Testis (tissue), 2 donors: ENCODE results near the gene GSX2.
"Not testable (repeated sequence)": the region's sequence is repeated elsewhere in the genome, so short reads cannot be mapped to it uniquely, and the experiment has no call there.

Experiments
- POLR2A ChIP-seq: fragments of 450-650 bp; IDR thresholded peaks from one replicate; pipeline ENCODE4 v1.6.1; 2017; ENCODE audit warnings: antibody characterized with exemption, mild to moderate bottlenecking, moderate library complexity
- TF ChIP-seq, protein P1 (sequence below), 3 experiments: fragments of 450-650 bp in 2 of 3; fragments of 200-600 bp in 1 of 3; sonication (generic) in 1 of 3; IDR thresholded peaks; one replicate each; pipeline ENCODE4 v1.5.1; 2016 to 2019; ENCODE audit warnings: antibody characterized with exemption in 3 of 3, mild to moderate bottlenecking in 2 of 3, moderate library complexity in 1 of 3

DNA sequence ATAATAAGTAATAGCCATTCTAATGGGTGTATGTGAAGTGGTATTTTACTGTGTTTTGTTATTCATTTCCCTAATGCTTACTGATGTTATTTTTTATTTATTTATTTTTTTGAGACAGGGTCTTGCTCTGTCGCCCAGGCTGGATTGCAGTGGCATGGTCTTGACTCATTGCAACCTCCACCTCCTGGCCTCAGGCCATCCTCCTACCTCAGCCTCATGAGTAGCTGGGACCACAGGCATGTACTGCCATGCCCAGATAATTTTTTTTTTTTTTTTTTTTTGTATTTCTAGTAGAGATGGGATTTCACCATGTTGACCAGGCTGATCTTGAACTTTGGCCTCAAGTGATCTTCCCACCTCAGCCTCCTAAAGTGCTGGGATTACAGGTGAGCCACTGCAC lies 13.2 kb downstream of the GSX2 start:
- TF ChIP-seq, protein P1, sequence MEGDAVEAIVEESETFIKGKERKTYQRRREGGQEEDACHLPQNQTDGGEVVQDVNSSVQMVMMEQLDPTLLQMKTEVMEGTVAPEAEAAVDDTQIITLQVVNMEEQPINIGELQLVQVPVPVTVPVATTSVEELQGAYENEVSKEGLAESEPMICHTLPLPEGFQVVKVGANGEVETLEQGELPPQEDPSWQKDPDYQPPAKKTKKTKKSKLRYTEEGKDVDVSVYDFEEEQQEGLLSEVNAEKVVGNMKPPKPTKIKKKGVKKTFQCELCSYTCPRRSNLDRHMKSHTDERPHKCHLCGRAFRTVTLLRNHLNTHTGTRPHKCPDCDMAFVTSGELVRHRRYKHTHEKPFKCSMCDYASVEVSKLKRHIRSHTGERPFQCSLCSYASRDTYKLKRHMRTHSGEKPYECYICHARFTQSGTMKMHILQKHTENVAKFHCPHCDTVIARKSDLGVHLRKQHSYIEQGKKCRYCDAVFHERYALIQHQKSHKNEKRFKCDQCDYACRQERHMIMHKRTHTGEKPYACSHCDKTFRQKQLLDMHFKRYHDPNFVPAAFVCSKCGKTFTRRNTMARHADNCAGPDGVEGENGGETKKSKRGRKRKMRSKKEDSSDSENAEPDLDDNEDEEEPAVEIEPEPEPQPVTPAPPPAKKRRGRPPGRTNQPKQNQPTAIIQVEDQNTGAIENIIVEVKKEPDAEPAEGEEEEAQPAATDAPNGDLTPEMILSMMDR (IDR thresholded peaks at IDR 0.05), result not testable (repeated sequence)
- not testable (repeated sequence) for TF ChIP-seq POLR2A
